RWPE2 (cell line): ENCODE measurements around the gene PPCDC.

ENCODE experiments used
- ATAC-seq: fragments of 200-7000 bp; cut with Tn5 transposase; 3 replicates; pipeline ENCODE4 v1.9.1; 2021; ENCODE audit warnings: low read depth
- DNase-seq: peaks from one replicate; pipeline ENCODE4 v3.0.0-alpha.2; 2020; ENCODE audit warnings: low spot score
- H3K27ac ChIP-seq: fragments of 450-650 bp; 2 replicates; pipeline ENCODE4 v1.5.1; 2017; ENCODE audit warnings: mild to moderate bottlenecking; ENCODE audit not compliant: poor library complexity, severe bottlenecking
- H3K27me3 ChIP-seq: fragments of 250-450 bp; sonication (Bioruptor Pico); 2 replicates; pipeline ENCODE4 v1.5.1; 2021; ENCODE audit warnings: mild to moderate bottlenecking, moderate library complexity; ENCODE audit not compliant: insufficient read depth, poor library complexity, severe bottlenecking
- H3K36me3 ChIP-seq: fragments of 250-450 bp; sonication (Bioruptor Pico); 2 replicates; pipeline ENCODE4 v1.5.1; 2020; ENCODE audit warnings: low read depth, mild to moderate bottlenecking, moderate library complexity
- H3K4me1 ChIP-seq: fragments of 250-450 bp; sonication (Bioruptor Pico); 2 replicates; pipeline ENCODE4 v1.5.1; 2021; ENCODE audit warnings: mild to moderate bottlenecking, moderate library complexity; ENCODE audit not compliant: insufficient read depth, poor library complexity, severe bottlenecking
- H3K4me3 ChIP-seq: fragments of 250-450 bp; sonication (Bioruptor Pico); 2 replicates; pipeline ENCODE4 v1.5.1; 2021; ENCODE audit warnings: mild to moderate bottlenecking, moderate library complexity; ENCODE audit not compliant: severe bottlenecking
- H3K9me3 ChIP-seq: fragments of 250-450 bp; sonication (Bioruptor Pico); 2 replicates; pipeline ENCODE4 v1.5.1; 2021; ENCODE audit warnings: mild to moderate bottlenecking, moderate library complexity; ENCODE audit not compliant: severe bottlenecking
- TF ChIP-seq, protein P1 (sequence below): fragments of 450-650 bp; IDR thresholded peaks from one replicate; pipeline ENCODE4 v1.5.1; 2017; ENCODE audit warnings: mild to moderate bottlenecking, moderate library complexity; ENCODE audit not compliant: poor library complexity, severe bottlenecking

PPCDC gene, protein sequence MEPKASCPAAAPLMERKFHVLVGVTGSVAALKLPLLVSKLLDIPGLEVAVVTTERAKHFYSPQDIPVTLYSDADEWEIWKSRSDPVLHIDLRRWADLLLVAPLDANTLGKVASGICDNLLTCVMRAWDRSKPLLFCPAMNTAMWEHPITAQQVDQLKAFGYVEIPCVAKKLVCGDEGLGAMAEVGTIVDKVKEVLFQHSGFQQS

DNA sequence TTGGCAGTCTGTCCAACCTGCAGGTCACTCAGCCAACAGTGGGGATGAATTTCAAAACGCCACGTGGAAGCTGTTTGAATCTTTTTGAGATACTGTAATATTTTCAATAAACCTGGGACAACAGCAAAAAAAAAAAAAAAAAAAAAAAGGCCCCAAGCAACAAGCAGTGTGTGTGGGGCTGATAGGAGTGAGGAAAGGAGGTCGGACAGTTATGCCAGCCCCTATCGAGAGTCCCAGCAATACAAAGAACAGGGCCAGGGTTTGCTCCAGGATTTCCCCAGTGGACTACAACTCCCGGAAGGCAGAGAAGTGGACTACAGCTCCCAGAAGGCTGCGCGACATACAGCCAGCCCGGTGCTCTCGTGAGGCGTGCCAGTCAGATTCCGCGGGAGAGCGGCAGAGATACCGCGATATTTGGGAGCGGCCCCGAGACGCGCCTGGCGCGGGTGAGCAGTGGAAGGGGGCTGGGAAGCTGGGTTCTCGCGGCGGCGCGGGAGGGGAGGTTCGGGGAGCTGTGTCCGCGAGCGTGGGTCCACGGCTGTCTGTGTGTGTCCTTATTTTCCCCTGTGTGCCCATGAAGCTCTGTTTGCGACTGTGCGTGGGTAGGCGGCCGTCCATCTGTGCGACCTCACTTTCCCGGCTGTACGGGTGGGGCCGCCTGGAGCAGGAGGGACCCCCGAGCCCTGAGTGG is at the start of gene PPCDC:
PPCDC (plus strand) TSS at position 410 of the 691 bp plus-strand sequence. CDS start 4,729 bp downstream, outside the sequence.
- peak within 1 kb of the TSS; percentile 49 for H3K27ac ChIP-seq
- peak; percentile 99 for ATAC-seq
- no peaks in the 10 kb centered on the region for H3K27me3 ChIP-seq
- DNase-seq: peak; percentile 99
- peaks cover 8% of the 10 kb centered on the region for H3K4me1 ChIP-seq
- no peaks in the 10 kb centered on the region for H3K9me3 ChIP-seq
- peak within 1 kb of the TSS; percentile 90 for H3K4me3 ChIP-seq
- TF ChIP-seq, protein P1, sequence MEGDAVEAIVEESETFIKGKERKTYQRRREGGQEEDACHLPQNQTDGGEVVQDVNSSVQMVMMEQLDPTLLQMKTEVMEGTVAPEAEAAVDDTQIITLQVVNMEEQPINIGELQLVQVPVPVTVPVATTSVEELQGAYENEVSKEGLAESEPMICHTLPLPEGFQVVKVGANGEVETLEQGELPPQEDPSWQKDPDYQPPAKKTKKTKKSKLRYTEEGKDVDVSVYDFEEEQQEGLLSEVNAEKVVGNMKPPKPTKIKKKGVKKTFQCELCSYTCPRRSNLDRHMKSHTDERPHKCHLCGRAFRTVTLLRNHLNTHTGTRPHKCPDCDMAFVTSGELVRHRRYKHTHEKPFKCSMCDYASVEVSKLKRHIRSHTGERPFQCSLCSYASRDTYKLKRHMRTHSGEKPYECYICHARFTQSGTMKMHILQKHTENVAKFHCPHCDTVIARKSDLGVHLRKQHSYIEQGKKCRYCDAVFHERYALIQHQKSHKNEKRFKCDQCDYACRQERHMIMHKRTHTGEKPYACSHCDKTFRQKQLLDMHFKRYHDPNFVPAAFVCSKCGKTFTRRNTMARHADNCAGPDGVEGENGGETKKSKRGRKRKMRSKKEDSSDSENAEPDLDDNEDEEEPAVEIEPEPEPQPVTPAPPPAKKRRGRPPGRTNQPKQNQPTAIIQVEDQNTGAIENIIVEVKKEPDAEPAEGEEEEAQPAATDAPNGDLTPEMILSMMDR: no peak
- no peaks in the 10 kb centered on the region for H3K36me3 ChIP-seq

DNA sequence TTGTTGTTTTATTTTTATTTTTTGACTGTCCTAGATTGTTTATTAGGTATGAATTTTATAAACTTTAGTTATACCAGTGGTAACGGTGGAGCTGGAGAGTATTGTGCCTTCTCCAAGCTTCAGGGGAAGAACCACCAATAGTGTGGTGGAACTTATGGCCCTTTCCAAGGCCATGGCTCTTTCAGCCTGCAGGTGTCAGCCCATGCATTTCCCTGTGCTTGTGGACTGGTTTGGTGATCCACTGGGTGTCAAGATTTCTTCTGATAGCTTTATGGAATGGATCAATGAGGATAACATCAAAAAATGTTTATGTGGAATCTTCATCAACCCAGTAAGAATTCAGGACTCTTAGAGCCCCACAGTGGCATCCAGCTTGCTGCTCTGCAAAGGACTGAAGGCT is 47.2 kb upstream of the PPCDC start:
- no peak for ATAC-seq
- no peaks in the 10 kb centered on the region for H3K4me1 ChIP-seq
- H3K9me3 ChIP-seq: no peaks in the 10 kb centered on the region
- H3K27ac ChIP-seq: no peak overlapping the region
- H3K27me3 ChIP-seq: no peaks in the 10 kb centered on the region
- no peak overlapping the region for H3K4me3 ChIP-seq
- TF ChIP-seq, protein P1: peak; percentile 24
- H3K36me3 ChIP-seq: no peaks in the 10 kb centered on the region
- DNase-seq: no peak

DNA sequence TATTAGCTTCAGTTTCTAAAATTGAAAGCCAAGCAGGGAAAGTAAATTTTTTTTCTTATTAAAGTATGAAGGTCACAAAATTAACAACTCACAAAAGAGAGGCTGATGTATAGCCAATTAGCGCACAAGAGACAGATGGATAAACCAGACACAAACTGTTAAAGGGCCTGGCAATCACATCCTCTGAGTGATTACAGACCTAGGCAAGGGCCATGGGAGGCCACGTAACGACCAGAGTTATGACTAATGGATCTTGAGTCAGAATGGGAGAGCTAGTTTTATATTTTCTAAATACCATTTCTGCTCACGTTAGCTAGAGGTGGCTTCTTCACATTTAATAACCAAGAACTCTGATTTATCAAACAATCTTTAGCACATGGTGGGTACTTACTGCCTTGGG is 45.8 kb upstream of the PPCDC start:
- Histone ChIP-seq H3K4me1 (no peaks in the 10 kb centered on the region), H3K27me3 (no peaks in the 10 kb centered on the region), H3K27ac (no peak overlapping the region), H3K4me3 (no peak overlapping the region), H3K9me3 (no peaks in the 10 kb centered on the region), H3K36me3 (no peaks in the 10 kb centered on the region)
- DNase-seq (no peak), ATAC-seq (no peak)
- TF ChIP-seq, protein P1: no peak

DNA sequence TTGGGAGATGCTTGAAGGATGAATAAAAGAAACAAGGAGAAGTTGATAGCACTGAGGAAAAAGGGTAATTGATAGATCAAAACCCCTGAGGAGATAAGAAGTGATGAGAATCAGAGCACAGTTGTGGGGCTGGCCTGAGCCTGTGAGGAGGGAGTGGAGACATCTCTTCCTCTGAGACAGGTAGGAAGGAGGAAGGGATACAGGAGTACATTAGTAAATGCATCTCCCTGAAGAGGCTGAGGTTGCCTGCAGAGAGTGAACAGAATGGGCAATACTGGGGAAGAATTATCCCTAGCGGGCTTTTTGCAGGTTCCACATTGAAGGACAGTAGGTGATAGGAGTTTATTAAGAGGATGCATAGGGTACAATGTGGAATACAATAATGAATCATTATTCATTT is 45.3 kb upstream of the PPCDC start:
- Histone ChIP-seq H3K4me3 (no peak overlapping the region), H3K36me3 (no peaks in the 10 kb centered on the region), H3K4me1 (no peaks in the 10 kb centered on the region), H3K27ac (no peak overlapping the region), H3K9me3 (no peaks in the 10 kb centered on the region), H3K27me3 (no peaks in the 10 kb centered on the region)
- ATAC-seq (peak; percentile 17; the same call in 1 of the 3 replicates), DNase-seq (no peak)
- TF ChIP-seq, protein P1: no peak

DNA sequence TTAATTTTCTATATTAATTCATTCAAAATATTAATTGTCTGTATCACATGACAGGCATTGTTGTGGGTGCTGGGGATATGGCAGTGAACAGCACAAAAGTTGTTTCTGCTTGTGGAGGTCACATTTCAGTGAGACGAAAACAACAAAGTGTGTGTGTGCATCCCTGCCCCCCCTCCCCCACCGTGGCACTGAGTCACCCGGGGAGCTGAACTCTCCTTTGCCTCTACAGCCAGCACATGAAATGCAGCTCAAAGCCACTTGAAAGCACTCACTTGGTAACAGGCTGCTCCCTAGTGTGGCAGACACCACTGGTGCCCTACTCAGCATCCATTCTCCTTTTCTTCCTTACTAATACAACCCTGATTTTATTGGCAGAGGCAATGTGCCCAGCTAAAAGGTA is 44.9 kb upstream of the PPCDC start:
- ATAC-seq: peak; percentile 57; the same call in 1 of the 3 replicates

More for the DNA sequence above, 44.9 kb upstream of the PPCDC start:
- H3K27ac ChIP-seq: no peak overlapping the region
- TF ChIP-seq, protein P1: no peak
- H3K4me3 ChIP-seq: no peak overlapping the region
- H3K4me1 ChIP-seq: no peaks in the 10 kb centered on the region
- H3K9me3 ChIP-seq: no peaks in the 10 kb centered on the region
- no peaks in the 10 kb centered on the region for H3K27me3 ChIP-seq
- no peak for DNase-seq
- H3K36me3 ChIP-seq: no peaks in the 10 kb centered on the region
